ENCODE measurements around the gene SAMM50. TPM values are rescaled to one million over a fixed set of nuclear protein-coding genes. Genes with fewer than 3 reads are reported as not detected.
A peak's percentile ranks its signal among the peaks of the same experiment; 100 is the strongest.

Gene SAMM50
- total RNA-seq, 1 donor from 2014 or later = 57.5 TPM

DNA sequence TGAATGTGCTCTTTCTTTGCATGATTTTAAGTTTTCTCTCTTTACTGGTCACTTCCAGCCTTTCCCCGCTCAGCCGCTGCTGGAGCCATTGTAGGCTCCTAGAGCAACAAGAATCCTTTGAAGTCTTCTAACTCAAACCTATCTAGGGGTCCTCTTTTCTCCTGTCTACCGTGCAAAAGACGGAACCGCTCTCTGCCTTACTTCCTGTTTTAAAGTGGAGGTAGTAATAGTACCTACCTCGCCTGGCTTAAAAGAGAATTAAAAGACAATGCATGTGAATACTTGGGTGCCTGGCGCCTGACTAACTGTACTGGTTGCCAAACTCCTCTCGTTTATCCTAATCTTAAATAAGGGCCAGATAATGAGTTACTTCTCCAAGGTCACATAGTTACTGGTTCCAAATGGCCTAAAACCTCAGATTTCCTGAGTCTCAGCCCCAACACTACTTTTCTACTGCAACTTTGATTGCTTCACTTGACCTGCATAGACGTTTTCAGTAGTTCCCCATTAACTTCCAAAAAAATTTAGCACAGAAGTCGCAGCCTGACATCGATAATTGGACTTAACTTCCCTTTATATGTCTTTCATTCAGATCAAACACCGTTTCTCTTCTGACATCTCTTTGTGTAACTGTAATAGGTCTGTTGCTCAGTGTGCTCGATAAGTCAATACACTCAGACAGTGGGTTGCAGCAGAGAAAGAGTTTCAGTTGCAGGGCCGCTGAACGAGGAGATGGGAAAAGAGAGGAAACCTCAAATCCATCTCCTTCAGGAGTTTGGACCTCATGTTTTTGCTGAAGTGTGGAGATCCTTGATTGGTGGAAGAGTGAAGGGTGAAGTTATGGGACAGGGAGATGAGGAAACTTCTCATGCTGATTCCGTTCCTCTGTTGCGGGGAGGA, 891 bp downstream of the SAMM50 start:
- peak overlapping the region; percentile 97 for H3K4me3 Mint-ChIP-seq
- no peaks in the 10 kb centered on the region for H3K27me3 Mint-ChIP-seq
- H3K4me1 Mint-ChIP-seq (ENCODE audit: unreplicated experiment) = peaks cover 30% of the 10 kb centered on the region
- peak overlapping the region; percentile 93 for H3K27ac Mint-ChIP-seq
- TF ChIP-seq, protein P1, sequence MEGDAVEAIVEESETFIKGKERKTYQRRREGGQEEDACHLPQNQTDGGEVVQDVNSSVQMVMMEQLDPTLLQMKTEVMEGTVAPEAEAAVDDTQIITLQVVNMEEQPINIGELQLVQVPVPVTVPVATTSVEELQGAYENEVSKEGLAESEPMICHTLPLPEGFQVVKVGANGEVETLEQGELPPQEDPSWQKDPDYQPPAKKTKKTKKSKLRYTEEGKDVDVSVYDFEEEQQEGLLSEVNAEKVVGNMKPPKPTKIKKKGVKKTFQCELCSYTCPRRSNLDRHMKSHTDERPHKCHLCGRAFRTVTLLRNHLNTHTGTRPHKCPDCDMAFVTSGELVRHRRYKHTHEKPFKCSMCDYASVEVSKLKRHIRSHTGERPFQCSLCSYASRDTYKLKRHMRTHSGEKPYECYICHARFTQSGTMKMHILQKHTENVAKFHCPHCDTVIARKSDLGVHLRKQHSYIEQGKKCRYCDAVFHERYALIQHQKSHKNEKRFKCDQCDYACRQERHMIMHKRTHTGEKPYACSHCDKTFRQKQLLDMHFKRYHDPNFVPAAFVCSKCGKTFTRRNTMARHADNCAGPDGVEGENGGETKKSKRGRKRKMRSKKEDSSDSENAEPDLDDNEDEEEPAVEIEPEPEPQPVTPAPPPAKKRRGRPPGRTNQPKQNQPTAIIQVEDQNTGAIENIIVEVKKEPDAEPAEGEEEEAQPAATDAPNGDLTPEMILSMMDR (conservative IDR thresholded peaks at IDR 0.05) = no peak
- peaks cover 3% of the 10 kb centered on the region for H3K36me3 Mint-ChIP-seq
- DNase-seq (ENCODE audit: extremely low spot score, unreplicated experiment) = no peak
- no peaks in the 10 kb centered on the region for H3K9me3 Mint-ChIP-seq

DNA sequence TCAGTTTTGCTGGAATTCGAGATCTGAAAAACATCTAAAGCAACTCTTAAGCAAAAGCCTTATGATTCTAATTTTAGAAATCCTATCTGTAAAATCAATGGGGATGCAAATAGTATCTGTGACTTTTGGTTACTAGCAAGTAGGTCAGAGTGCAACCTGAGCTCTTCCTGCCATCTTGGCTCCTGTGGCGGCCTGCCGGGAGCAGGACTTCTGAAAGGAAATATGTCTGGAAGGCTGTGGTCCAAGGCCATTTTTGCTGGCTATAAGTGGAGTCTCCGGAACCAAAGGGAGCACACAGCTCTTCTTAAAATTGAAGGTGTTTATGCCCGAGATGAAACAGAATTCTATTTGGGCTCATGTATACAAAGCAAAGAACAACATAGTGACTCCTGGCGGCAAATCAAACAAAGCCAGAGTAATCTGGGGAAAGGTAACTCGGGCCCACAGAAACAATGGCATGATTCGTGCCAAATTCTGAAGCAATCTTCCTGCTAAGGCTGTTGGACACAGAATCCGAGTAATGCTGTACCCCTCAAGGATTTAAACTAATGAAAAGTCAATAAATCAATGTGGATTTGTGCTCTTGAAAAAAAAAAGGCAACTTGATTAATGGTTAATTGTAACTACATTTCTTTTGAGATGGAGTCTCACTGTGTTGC, 1.7 kb downstream of the SAMM50 start:
- H3K27me3 Mint-ChIP-seq = no peaks in the 10 kb centered on the region
- H3K4me1 Mint-ChIP-seq (ENCODE audit: unreplicated experiment) = peaks cover 30% of the 10 kb centered on the region
- peak overlapping the region; percentile 97 for H3K4me3 Mint-ChIP-seq
- no peak for DNase-seq (ENCODE audit: extremely low spot score, unreplicated experiment)
- TF ChIP-seq, protein P1 (conservative IDR thresholded peaks at IDR 0.05) = no peak
- peak overlapping the region; percentile 93 for H3K27ac Mint-ChIP-seq
- peaks cover 3% of the 10 kb centered on the region for H3K36me3 Mint-ChIP-seq
- no peaks in the 10 kb centered on the region for H3K9me3 Mint-ChIP-seq

DNA sequence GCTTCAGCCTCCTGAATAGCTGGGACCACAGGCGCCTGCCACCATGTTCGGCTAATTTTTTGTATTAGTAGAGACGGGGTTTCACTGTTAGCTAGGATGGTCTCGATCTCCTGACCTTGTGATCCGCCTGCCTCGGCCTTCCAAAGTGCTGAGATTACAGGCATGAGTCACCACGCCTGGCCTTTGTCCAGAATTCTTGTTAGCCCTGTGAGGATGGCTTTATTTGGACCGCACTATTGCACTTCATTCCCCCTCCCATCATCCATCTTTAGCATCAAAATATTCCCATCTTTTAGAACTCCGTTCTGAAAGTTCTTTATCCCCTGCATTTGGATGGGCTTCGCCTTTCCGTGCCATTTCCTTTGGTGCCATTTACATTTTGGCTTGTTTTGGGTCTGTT, 2.6 kb downstream of the SAMM50 start:
- peaks cover 3% of the 10 kb centered on the region for H3K36me3 Mint-ChIP-seq
- peak overlapping the region; percentile 6 for H3K27ac Mint-ChIP-seq

DNA sequence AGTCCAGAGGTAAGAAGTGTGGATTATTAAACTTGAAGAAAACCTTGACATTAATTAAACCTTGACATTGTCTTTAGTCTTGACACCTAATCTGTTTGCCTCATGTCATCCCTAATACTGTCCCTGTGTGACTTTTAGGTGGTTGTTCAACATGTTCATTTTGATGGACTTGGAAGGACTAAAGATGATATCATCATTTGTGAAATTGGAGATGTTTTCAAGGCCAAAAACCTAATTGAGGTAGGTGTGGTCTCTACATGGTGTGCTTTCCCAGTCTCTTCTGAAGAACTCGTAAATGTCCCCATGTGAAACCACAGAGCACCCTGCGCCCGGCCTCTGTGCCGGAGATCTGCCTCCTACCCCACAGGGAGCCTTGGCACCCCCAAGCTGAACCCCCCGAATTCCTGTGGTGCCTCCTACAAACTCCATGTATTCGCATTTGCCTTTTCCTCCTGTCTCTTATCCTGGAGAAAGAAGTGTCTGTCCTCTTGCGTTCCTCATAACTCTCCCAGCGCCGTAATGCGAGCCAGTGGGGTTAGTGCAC, 9.1 kb downstream of the SAMM50 start:
- Mint-ChIP-seq H3K27me3 (no peaks in the 10 kb centered on the region), H3K9me3 (no peaks in the 10 kb centered on the region), H3K4me3 (no peak overlapping the region), H3K27ac (no peak overlapping the region), H3K4me1 (ENCODE audit: unreplicated experiment) (no peaks in the 10 kb centered on the region), H3K36me3 (peaks cover 29% of the 10 kb centered on the region)
- no peak for DNase-seq (ENCODE audit: extremely low spot score, unreplicated experiment)
- TF ChIP-seq, protein P1 (conservative IDR thresholded peaks at IDR 0.05) = no peak

More for the DNA sequence above, 2.6 kb downstream of the SAMM50 start:
- Mint-ChIP-seq H3K4me3 (peak overlapping the region; percentile 50), H3K9me3 (no peaks in the 10 kb centered on the region), H3K4me1 (ENCODE audit: unreplicated experiment) (peaks cover 30% of the 10 kb centered on the region), H3K27me3 (no peaks in the 10 kb centered on the region)
- DNase-seq (ENCODE audit: extremely low spot score, unreplicated experiment) = no peak
- TF ChIP-seq, protein P1 (conservative IDR thresholded peaks at IDR 0.05) = no peak

DNA sequence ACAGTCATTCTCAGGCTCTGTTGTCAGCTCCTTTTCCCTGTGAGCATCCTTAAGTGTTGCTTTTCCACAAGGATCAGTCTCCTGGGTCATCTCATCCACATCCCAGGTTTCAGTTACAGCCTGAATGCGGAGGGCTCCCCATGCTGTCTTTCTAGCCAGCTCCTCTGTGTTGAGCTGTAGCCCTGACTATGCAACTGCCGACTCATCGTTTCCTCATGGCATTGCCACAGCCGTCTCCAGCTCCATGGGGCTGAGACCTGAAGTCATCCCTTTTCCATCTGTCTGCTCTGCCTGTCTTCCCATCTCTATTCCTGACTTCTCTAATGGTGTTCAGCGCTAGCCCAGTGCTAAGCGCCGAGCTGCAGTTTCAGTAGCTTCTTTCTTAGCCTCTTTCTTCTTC, 11.8 kb downstream of the SAMM50 start:
- TF ChIP-seq, protein P1 (conservative IDR thresholded peaks at IDR 0.05) = no peak
- Mint-ChIP-seq H3K4me1 (ENCODE audit: unreplicated experiment) (no peaks in the 10 kb centered on the region), H3K36me3 (peaks cover 32% of the 10 kb centered on the region), H3K4me3 (no peak overlapping the region), H3K27ac (no peak overlapping the region), H3K9me3 (no peaks in the 10 kb centered on the region), H3K27me3 (no peaks in the 10 kb centered on the region)
- no peak for DNase-seq (ENCODE audit: extremely low spot score, unreplicated experiment)
